GM19395 (cell line): ENCODE data around the gene ANKS1B.

Experiments used
- ATAC-seq: cut with Tn5 transposase; IDR thresholded peaks from one replicate; pipeline ENCODE4 v1.9.1; 2021; ENCODE audit warnings: mild to moderate bottlenecking, moderate library complexity; ENCODE audit not compliant: unreplicated experiment

Gene ANKS1B

DNA sequence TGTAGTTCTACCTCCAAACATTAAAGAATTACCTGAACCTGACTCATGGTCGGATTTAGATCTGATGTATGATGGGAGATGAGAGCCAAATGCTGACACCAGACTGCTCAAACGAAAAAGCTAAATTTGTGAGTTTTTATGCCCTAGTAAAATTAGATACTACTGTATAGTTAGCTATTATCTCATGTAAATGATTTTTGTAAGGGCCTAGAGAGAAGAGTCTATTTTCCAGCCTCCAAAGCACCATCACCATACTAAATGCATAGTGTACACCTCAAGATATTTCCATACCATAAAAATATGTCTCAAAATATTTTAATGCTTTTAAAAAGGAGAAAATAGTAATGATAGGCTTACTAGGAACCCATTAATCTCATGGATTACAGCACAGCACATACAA is 18.3 kb downstream of the ANKS1B start:
- no peak for ATAC-seq

GRCh38 chr12:99960311-99960710 is 24.4 kb downstream of the ANKS1B start:
- ATAC-seq, result no peak

DNA sequence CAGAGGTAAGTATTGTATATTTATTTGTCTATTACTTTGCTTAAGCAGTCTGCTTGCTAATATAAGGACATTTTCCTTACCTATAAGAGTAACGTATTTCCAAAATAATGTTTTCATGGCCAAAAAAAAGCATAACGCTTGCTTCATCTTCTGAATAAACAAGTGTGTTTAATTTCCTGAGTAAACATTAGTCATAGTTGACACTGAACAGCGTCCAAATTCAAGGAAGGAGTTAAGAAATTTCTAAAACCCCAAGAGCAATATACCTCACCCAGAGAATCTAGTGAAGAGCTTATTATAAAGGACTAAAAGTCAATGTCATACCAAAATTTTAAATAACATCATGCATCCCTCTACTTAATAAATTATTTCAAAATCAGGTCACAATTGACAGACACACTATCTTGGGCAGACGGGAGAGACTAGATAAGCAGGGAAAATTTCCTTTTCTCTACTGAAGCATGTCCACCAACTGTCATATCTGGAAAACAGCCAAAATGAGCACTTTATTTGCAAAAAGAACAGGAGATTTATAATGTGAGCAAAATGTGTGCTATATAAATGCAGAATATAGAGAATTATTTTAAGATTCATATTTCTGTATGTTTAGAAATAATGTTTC is 25.1 kb downstream of the ANKS1B start:
- ATAC-seq, result no peak

- ATAC-seq, result no peak
These were observed 26.8 kb downstream of the ANKS1B start for GRCh38 chr12:99957866-99958466.

DNA sequence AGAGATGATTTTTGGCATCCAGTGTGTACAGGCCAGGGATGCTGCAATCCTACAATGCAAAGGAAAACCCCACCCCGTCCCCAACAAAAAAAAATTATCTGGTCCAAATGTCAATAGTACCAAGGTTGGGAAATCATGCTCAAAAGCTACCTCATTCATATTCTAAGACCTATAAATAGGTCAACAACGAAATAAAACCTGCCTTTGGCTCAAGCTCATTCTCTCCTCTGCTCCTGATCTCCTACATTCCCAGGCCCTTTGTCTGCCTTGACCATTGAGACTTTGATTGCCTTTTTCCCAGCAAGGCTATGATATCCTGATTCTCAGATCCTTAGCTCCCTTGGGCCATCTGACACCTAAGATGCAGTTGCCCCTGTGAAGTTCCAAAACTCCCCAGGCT is 30.0 kb downstream of the ANKS1B start:
- no peak for ATAC-seq

DNA sequence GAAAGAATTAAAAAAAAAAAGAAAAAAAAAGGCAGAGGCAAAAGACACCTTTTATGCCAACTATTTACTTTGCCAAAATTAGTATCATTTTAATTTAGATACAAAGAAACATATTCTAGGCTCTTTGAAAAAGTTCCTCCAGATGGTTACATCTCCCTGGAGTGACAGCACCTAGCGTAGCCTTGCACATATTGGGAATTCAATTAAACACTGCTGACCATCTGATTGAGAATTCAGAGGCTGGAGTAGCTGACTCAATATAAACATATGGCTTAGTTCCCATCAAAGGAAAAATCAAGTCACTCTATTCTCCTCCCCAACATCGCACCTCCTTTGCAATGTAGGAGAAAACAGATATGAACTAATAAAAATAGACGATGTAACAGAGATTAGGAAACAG is 36.4 kb downstream of the ANKS1B start:
- ATAC-seq, result no peak

GRCh38 chr12:99946131-99946530 is 38.6 kb downstream of the ANKS1B start:
- no peak for ATAC-seq

DNA sequence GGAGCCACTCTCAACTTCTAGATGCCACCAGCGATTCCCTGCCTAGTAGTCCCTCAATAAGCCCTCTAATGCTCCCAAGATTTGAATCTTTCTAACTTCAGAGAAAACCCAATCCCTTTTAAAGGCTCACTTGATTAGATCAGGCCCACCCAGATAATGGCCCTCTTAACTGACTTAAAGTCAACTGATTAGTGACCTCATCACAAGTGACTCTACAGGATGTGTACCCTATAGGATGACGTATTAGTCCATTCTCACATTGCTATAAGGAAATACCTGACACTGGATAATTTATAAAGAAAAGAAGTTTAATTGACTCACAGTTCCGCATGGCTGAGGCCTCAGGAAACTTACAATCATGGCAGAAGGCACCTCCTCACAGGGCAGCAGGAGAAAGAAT is 49.1 kb downstream of the ANKS1B start:
- ATAC-seq, result no peak

- no peak for ATAC-seq
These were observed 58.1 kb downstream of the ANKS1B start for GRCh38 chr12:99926511-99927169.

DNA sequence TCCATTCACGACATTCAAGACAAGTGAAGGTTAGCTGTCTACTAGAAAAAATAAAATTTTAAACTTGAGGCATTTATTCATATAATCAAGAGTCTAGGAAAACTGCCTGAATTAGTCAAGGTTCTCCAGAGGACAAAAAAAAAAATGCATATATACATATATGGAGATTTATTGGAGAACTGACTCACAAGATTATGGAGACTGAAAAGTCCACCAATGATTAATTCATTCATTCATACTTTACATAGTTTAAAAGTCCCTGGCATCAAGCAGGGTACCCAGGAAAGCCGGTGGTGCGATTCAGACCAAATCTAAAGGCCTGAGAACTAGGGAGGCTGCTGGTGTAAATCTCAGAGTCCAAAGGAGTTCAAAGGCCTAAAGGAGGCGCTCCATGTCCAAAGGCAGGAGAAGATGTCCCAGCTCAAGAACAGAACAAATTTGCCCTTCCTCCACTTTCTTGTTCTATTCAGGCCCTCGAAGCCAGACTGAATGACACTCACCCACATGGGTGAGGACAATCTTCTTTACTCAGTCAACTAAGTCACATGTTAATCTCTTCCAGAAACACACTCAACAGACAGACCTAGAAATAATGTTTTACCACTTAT is 64.3 kb downstream of the ANKS1B start:
- ATAC-seq, result no peak

DNA sequence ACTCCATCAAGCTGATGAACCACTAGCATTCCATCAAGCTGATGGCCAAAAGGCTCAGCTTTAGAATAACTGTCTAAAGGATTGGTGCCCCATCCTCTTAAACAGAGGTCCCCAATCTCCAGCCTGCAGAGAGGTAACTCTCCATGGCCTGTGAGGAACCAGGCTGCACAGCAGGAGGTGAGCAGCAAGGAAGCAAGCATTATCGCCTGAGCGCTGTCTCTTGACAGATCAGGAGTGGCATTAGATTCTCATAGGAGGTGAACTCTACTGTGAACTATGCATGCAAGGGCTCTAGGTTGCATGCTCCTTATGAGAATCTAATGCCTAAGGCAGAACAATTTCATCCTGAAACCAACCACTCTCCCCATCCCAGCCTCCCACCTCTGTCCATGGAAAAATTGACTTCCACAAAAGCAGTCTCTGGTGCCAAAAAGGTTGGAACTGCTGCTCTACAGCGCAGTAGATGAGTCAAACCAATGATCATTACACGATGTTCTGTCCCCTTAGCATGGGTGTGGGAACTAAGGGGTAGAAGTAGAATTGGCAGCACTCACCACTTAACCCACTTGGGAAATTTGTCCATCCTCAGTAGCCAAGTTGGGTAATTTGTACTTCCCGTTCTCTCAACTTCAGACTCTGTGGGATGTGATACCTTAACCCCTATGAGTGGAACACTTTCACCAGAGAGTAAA is 66.9 kb downstream of the ANKS1B start:
- no peak for ATAC-seq

GRCh38 chr12:99916555-99916954 is 68.2 kb downstream of the ANKS1B start:
- ATAC-seq, result no peak

DNA sequence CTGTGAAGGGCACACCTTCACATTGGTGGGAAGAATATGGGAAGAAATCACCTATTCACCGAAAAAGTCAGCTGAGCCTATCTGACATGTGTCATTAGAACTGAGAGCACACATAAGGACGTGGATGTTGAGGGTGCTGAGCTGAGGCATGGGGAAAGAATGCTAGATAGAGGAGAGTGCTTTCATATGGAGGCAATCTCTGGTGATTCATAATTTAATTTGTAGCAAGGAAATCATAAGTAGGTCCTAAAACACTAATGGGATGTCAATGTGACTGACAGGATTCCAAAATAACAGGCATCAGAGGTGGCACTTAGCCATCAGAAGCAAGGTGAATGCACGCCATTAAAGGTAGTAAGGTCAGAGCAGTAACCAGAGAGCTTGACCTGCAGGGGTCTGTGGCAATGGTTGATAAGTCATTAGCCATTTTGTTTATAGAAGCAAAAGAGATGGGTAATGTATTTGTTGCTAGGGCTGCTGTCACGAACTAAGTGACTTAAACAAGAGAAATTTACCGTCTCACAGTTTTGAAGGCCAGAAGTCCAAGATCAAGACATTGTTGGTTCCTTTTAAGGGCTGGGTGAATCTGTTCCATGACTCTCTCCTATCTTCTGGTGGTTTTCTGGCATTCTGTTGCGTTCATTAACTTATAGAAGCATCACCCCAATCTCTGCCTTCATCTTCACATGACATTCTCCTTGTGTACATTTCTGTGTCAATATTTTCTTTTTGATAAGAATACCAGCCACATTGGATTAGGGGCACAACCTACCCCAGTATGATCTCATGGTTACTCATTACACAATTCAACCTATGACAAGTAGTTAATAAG is 69.3 kb downstream of the ANKS1B start:
- ATAC-seq, result no peak

- no peak for ATAC-seq
These were observed 70.5 kb downstream of the ANKS1B start for GRCh38 chr12:99914206-99914605.

- ATAC-seq, result peak; percentile 93
These were observed 72.8 kb downstream of the ANKS1B start for GRCh38 chr12:99911967-99912366.

DNA sequence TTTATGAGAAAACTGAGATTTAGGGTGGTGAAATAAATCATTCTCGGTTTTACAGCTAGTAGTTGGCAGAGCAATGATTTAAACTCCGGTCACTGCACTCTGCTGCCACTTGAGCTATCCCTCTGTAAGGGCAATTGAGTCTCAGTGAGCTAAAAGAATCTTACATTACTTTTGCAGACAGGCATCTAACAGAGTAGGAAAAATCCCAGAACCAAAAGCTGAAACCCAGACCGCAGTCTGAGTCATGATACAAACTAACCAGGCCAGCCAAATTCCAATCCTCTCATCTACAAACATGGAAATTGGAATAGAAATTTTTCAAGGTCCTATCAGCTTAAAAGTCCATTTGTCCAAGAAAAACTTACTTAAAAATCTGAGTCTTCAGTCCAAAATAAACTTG is 73.7 kb downstream of the ANKS1B start:
- ATAC-seq, result no peak

DNA sequence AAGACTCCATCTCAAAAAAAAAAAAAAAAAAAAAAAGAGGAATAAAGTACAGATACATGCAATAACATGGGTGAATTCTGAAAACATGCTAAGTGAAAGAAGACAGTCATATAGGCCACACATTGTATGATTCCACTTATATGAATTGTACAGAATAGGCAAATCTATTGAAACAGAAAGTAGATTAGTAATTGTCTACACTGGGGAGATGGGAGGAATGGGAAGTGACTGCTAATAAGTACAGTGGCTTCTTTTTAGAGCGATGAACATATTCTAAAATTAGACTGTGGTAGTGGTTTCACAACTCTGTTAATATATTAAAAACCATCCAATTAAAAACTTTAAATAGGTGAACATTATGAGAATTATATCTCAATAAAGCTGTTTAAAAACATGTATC is 74.4 kb downstream of the ANKS1B start:
- ATAC-seq, result peak; percentile 50

DNA sequence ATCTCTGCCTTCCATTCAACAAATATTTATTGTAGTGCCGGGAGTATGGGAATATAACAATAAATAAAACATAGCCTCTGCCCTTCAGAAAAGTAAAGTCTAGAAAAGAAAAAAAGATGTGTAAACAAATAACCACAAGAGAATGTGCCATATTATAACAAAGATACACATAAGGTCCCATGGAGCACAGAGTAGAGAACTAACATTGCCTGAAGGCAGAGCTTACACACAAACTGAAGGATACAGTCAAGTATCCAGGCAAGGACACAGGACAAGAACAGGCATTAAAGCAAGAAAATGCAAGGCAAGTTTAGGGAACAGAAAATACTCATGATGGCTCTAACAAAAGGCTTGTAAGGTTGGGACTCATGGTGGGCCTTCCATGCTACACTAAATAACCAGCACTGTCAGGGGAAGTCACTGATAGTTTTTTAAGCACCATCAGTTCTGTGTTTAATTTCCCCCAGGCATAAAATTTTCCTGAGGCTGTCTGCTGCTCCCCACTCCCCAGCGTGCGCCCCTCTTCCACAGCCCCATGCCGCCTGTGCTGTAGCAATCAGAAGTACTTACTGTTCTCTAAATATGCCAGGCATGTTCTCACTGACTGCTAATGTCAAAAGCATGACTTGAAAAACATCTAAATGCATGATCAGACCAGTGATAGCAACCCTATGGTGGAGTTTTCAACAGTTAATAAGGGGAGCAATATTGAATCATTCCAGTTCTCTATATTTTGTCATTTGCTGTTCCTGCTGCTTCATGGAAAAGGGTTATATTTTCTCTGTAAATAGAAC is 77.8 kb downstream of the ANKS1B start:
- no peak for ATAC-seq

GRCh38 chr12:99901181-99901580 is 83.6 kb downstream of the ANKS1B start:
- ATAC-seq, result no peak

DNA sequence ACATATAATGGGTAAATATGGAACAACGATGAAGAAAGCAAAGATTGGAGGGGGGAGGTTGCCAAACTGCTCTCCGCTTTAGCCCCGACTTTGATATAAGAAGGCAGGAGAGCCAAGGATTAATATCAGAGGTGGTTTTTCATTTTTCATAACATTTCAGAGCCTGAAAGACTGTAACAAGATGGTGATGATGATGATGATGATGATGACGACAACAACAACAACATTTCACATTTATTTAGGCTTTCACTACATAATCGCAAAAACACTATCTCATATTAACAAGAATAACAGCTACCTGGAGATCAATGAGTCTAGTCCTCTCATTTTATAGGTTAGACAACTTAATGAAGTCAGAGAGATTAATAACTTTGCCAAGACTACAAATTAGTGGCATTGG is 86.1 kb downstream of the ANKS1B start:
- no peak for ATAC-seq
